K562 (cell line): ENCODE data around the gene UHRF1. TPM values are rescaled to one million over a fixed set of nuclear protein-coding genes. Genes with fewer than 3 reads are reported as not detected.

ENCODE experiments used
- ATF7 ChIP-seq: fragments of 450-650 bp; IDR thresholded peaks from 2 replicates; pipeline ENCODE4 v1.7.1; 2014; ENCODE audit warnings: mild to moderate bottlenecking, moderate library complexity
- CBFA2T3 ChIP-seq: fragments of 450-650 bp; IDR thresholded peaks from 2 replicates; pipeline ENCODE4 v1.6.1; 2017
- CC2D1A ChIP-seq: fragments of 450-650 bp; IDR thresholded peaks from 2 replicates; pipeline ENCODE4 v1.6.1; 2017; ENCODE audit warnings: mild to moderate bottlenecking
- ESRRB ChIP-seq: fragments of 250-450 bp; sonication (Bioruptor Pico); IDR thresholded peaks from 2 replicates; pipeline ENCODE4 v1.5.0; 2020; ENCODE audit warnings: mild to moderate bottlenecking, moderate library complexity, borderline replicate concordance
- GTF2F1 ChIP-seq: IDR thresholded peaks from 2 replicates; pipeline ENCODE4 v1.6.1; 2011; ENCODE audit warnings: low read depth, low read length, improper control_type of control experiment
- HDAC1 ChIP-seq, 2 experiments: fragments of 450-650 bp; IDR thresholded peaks; 2 replicates each; pipeline ENCODE4 v1.6.1; 2016 to 2017; ENCODE audit warnings: inconsistent platforms in 1 of 2, mild to moderate bottlenecking in 1 of 2, moderate library complexity in 1 of 2
- HLTF ChIP-seq: fragments of 450-650 bp; IDR thresholded peaks from 2 replicates; pipeline ENCODE4 v1.6.1; 2016
- KDM5B ChIP-seq: fragments of 200-600 bp; sonication (generic); IDR thresholded peaks from 2 replicates; pipeline ENCODE4 v1.6.1; 2012; ENCODE audit warnings: low read depth, mild to moderate bottlenecking, moderate library complexity, low read length, control low read depth, inconsistent platforms; ENCODE audit not compliant: insufficient replicate concordance
- MTA2 ChIP-seq: fragments of 450-650 bp; IDR thresholded peaks from 2 replicates; pipeline ENCODE4 v1.6.1; 2016; ENCODE audit warnings: low read depth
- NEUROD1 ChIP-seq: fragments of 150-350 bp; IDR thresholded peaks from 2 replicates; pipeline ENCODE4 v1.6.1; 2014; ENCODE audit warnings: borderline replicate concordance, low read length, low read depth; ENCODE audit not compliant: partially characterized antibody
- NFYB ChIP-seq: IDR thresholded peaks from 2 replicates; pipeline ENCODE4 v1.6.1; 2011; ENCODE audit warnings: mild to moderate bottlenecking, moderate library complexity; ENCODE audit not compliant: insufficient read length; ENCODE audit errors: extremely low read depth
- NRF1 ChIP-seq, 2 experiments: fragments of 450-650 bp; IDR thresholded peaks in 1 of 2; conservative IDR thresholded peaks in 1 of 2; 2 replicates each; pipeline ENCODE4 v1.6.1; 2014; ENCODE audit warnings: mild to moderate bottlenecking in 2 of 2
- PHF8 ChIP-seq: fragments of 200-600 bp; sonication (generic); IDR thresholded peaks from 2 replicates; pipeline ENCODE4 v1.6.1; 2012; ENCODE audit warnings: mixed run types, mild to moderate bottlenecking, inconsistent platforms, low read length, moderate library complexity, borderline replicate concordance
- PML ChIP-seq: IDR thresholded peaks from 2 replicates; pipeline ENCODE4 v1.6.1; 2012; ENCODE audit warnings: low read length, inconsistent platforms
- PTBP1 ChIP-seq: fragments of 200-400 bp; formaldehyde crosslinking; IDR thresholded peaks from 2 replicates; pipeline ENCODE4 v1.6.1; 2017; ENCODE audit warnings: low read depth, low read length
- SMARCB1 ChIP-seq: IDR thresholded peaks from 2 replicates; pipeline ENCODE4 v1.6.1; 2011; ENCODE audit warnings: improper control_type of control experiment, low read depth; ENCODE audit not compliant: insufficient read length
- SMARCE1 ChIP-seq: fragments of 450-650 bp; IDR thresholded peaks from 2 replicates; pipeline ENCODE4 v1.7.1; 2016; ENCODE audit warnings: mild to moderate bottlenecking
- TOE1 ChIP-seq, 2 experiments: fragments of 450-650 bp in 1 of 2; sonication (generic) in 1 of 2; formaldehyde crosslinking in 1 of 2; IDR thresholded peaks; 2 replicates each; pipeline versions ENCODE4 v1.7.1 to v1.8.0; 2016 to 2022; ENCODE audit warnings: borderline replicate concordance in 2 of 2, mild to moderate bottlenecking in 2 of 2, antibody characterized with exemption in 1 of 2, inconsistent platforms in 1 of 2, low read depth in 1 of 2, missing genetic modification reagents in 1 of 2, moderate library complexity in 1 of 2
- ZKSCAN8 ChIP-seq: fragments of 200-800 bp; sonication (Bioruptor generic); IDR thresholded peaks from 2 replicates; pipeline ENCODE4 v1.6.1; 2016; ENCODE audit warnings: missing genetic modification characterization, missing compliant biosample characterization
- ZNF384 ChIP-seq: IDR thresholded peaks from 2 replicates; pipeline ENCODE4 v1.6.1; 2012; ENCODE audit warnings: low read depth, low read length, improper control_type of control experiment
- ZNF785 ChIP-seq: fragments of 250-450 bp; sonication (Bioruptor Pico); IDR thresholded peaks from 2 replicates; pipeline ENCODE4 v1.4.0; 2020; ENCODE audit warnings: mild to moderate bottlenecking
- ZSCAN29 ChIP-seq: fragments of 450-650 bp; IDR thresholded peaks from 2 replicates; pipeline ENCODE4 v1.6.1; 2017
- polyA plus RNA-seq, 8 experiments: library from polyadenylated mRNA; depleted of rRNA in 4 of 8; stranded (reverse) in 5 of 8; unstranded in 3 of 8; fragments of >200 nt; fragmentation: Nextera tagmentation in 2 of 8; fragmentation: Illumina TruSeq in 1 of 8; extraction: Ambion mirVana in 2 of 8; extraction: Trizol in 1 of 8; gene quantifications; 2 replicates each; pipeline versions ENCODE4 v1.2.1 to v1.2.3, GENCODE V29; 2011 to 2014; ENCODE audit warnings: inconsistent platforms in 1 of 8, missing spikeins in 1 of 8
- total RNA-seq, 7 experiments: library from RNA; depleted of rRNA in 6 of 7; stranded (reverse); fragments of >200 nt in 6 of 7; fragmentation: Illumina TruSeq in 2 of 7; extraction: Trizol in 2 of 7; gene quantifications; 2 replicates each; pipeline versions ENCODE4 v1.2.1 to v1.2.3, GENCODE V29; 2011 to 2021; ENCODE audit warnings: low replicate concordance in 1 of 7
- TF ChIP-seq, protein P1 (sequence below): fragments of 450-650 bp; IDR thresholded peaks from 2 replicates; pipeline ENCODE4 v1.6.1; 2016; ENCODE audit warnings: antibody characterized with exemption
- TF ChIP-seq, protein P2 (sequence below): fragments of 450-650 bp; IDR thresholded peaks from 2 replicates; pipeline ENCODE4 v1.7.1; 2018; ENCODE audit warnings: mild to moderate bottlenecking, low read depth; ENCODE audit not compliant: partially characterized antibody
- TF ChIP-seq, protein P3 (sequence below): sonication (generic); formaldehyde crosslinking; IDR thresholded peaks from 2 replicates; pipeline ENCODE4 v1.9.0; 2022; ENCODE audit warnings: mild to moderate bottlenecking, missing genetic modification reagents

Gene UHRF1
- total and polyA plus RNA-seq, 9 of the 15 experiments (the other 6 are each of a cell fraction or from before 2014, with no cell fraction given): 6.0 to 101 (median 30.9) TPM

DNA sequence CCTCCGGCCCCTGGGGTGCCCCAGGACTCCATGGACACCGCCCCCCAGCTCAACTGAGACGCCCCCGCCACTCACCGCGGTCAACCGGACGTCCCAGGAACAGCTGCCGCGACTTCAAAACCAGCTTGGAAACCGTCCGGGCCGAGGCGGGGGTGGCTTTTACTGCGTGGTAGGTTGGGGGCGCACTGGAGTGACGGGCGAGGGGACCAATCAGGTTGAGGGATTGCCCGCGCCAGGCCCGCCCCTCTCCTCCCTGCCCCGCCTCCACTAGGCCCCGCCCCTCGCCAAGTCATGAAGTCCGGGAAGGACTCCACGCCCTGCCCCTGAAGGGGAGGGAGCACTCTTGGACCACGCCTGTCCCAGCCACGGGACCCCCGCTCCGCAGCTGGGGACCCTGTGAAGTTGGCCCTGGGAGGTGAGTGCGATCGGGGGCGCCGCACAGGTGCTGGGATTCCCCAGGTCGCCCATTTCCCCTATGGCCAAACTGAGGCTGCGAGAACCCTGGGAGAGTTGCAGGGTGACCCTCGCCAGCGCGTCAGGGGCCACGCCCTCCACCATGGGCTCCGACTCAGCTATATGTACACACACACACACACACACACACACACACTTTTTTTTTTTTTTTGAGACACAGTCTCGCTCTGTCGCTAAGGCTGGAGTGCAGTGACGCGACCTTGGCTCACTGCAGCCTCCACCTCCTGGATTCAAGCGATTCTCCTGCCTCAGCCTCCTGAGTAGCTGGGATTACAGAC is 41.6 kb upstream of the UHRF1 start, which contains the start of gene PLIN3 (continued):
- TF ChIP-seq TOE1 (IDR thresholded peaks at IDR 0.05; ENCODE audit: borderline replicate concordance) (peak; percentile 77; the same call in 1 of the 2 replicates), TOE1 (CRISPR knock-in tag; IDR thresholded peaks at IDR 0.05; ENCODE audit: borderline replicate concordance, low read depth) (no peak), MTA2 (peak; percentile 50; the same call in 1 of the 2 replicates), NRF1 (conservative IDR thresholded peaks at IDR 0.05 in 1 of 2, IDR thresholded peaks at IDR 0.05 in 1 of 2) (peak; percentile 53 to 64), ZKSCAN8 (CRISPR knock-in tag) (no peak), CBFA2T3 (peak; percentile 20; the same call in 1 of the 2 replicates), NEUROD1 (peak; percentile 50), SMARCE1 (peak; percentile 89), GTF2F1 (no peak), HLTF (peak; percentile 95), SMARCB1 (no peak), ZSCAN29 (no peak), NFYB (peak; percentile 63), ATF7 (peak; percentile 79; the same call in 1 of the 2 replicates), PTBP1 (no peak), PHF8 (peak; percentile 63; the same call in 1 of the 2 replicates), ZNF785 (CRISPR knock-in tag) (no peak), ZNF384 (peak; percentile 97), KDM5B (peak; percentile 66), HDAC1 (IDR thresholded peaks at IDR 0.05) (peak; percentile 41 to 93; a peak in 3 of 4 replicates), CC2D1A (peak; percentile 69; the same call in 1 of the 2 replicates), ESRRB (no peak), PML (no peak)
- TF ChIP-seq, protein P1, sequence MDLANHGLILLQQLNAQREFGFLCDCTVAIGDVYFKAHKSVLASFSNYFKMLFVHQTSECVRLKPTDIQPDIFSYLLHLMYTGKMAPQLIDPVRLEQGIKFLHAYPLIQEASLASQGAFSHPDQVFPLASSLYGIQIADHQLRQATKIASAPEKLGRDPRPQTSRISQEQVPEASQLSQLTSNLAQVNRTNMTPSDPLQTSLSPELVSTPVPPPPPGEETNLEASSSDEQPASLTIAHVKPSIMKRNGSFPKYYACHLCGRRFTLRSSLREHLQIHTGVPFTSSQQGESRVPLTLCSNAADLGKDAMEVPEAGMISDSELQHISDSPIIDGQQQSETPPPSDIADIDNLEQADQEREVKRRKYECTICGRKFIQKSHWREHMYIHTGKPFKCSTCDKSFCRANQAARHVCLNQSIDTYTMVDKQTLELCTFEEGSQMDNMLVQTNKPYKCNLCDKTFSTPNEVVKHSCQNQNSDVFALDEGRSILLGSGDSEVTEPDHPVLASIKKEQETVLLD: peak; percentile 80
- TF ChIP-seq, protein P2, sequence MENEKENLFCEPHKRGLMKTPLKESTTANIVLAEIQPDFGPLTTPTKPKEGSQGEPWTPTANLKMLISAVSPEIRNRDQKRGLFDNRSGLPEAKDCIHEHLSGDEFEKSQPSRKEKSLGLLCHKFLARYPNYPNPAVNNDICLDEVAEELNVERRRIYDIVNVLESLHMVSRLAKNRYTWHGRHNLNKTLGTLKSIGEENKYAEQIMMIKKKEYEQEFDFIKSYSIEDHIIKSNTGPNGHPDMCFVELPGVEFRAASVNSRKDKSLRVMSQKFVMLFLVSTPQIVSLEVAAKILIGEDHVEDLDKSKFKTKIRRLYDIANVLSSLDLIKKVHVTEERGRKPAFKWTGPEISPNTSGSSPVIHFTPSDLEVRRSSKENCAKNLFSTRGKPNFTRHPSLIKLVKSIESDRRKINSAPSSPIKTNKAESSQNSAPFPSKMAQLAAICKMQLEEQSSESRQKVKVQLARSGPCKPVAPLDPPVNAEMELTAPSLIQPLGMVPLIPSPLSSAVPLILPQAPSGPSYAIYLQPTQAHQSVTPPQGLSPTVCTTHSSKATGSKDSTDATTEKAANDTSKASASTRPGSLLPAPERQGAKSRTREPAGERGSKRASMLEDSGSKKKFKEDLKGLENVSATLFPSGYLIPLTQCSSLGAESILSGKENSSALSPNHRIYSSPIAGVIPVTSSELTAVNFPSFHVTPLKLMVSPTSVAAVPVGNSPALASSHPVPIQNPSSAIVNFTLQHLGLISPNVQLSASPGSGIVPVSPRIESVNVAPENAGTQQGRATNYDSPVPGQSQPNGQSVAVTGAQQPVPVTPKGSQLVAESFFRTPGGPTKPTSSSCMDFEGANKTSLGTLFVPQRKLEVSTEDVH: peak; percentile 55
- TF ChIP-seq, protein P3, sequence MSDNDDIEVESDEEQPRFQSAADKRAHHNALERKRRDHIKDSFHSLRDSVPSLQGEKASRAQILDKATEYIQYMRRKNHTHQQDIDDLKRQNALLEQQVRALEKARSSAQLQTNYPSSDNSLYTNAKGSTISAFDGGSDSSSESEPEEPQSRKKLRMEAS (CRISPR knock-in tag): peak; percentile 76
